Tibial nerve (tissue), 4 donors: Measurements from ENCODE around the gene KIT.

Source experiments
- CTCF ChIP-seq, 5 experiments: fragments of 200-600 bp in 3 of 5; fragments of 450-650 bp in 2 of 5; sonication (generic) in 3 of 5; IDR thresholded peaks; one replicate each; pipeline ENCODE4 v1.5.1; 2016 to 2019; ENCODE audit warnings: antibody characterized with exemption in 5 of 5, mild to moderate bottlenecking in 3 of 5, moderate library complexity in 2 of 5
- EP300 ChIP-seq, 2 donors: sonication (generic); formaldehyde crosslinking; IDR thresholded peaks; one replicate each; pipeline ENCODE4 v1.6.1; 2017; ENCODE audit warnings: antibody characterized with exemption in 2 of 2, mild to moderate bottlenecking in 1 of 2
- POLR2A ChIP-seq, 2 donors: fragments of 450-650 bp; IDR thresholded peaks; one replicate each; pipeline ENCODE4 v1.6.1; 2017; ENCODE audit warnings: antibody characterized with exemption in 2 of 2, mild to moderate bottlenecking in 2 of 2, moderate library complexity in 2 of 2

- TF ChIP-seq CTCF (IDR thresholded peaks at IDR 0.05): no peak
- no peak for TF ChIP-seq POLR2A (IDR thresholded peaks at IDR 0.05)
- TF ChIP-seq EP300 (IDR thresholded peaks at IDR 0.05): no peak
Observed at GRCh38 chr4:54669831-54670230, 12.1 kb downstream of the KIT start.
